GM12864 (cell line): ENCODE data around the gene SMPD2.

Experiments
- DNase-seq: peaks from one replicate; pipeline ENCODE4 v3.0.0-alpha.2; 2011; ENCODE audit warnings: low read depth
- H3K4me3 ChIP-seq: 2 replicates; pipeline ENCODE4 v1.5.1; 2011; ENCODE audit warnings: mild to moderate bottlenecking, low read depth, low read length, control low read depth
- CTCF ChIP-seq: IDR thresholded peaks from 2 replicates; pipeline ENCODE4 v1.5.1; 2011; ENCODE audit warnings: low read depth, mild to moderate bottlenecking, moderate library complexity, low read length, control low read depth, inconsistent platforms; ENCODE audit errors: missing control alignments

Gene SMPD2

GRCh38 chr6:109434456-109434855 is 6.1 kb upstream of the SMPD2 start:
- no peak overlapping the region for H3K4me3 ChIP-seq
- no peak for TF ChIP-seq CTCF
- no peak for DNase-seq

- DNase-seq: no peak
- no peak for TF ChIP-seq CTCF
- H3K4me3 ChIP-seq: no peak overlapping the region
Observed at GRCh38 chr6:109436041-109436440, 4.5 kb upstream of the SMPD2 start.

GRCh38 chr6:109441069-109441816 is 719 bp downstream of the SMPD2 start:
- DNase-seq: no peak
- H3K4me3 ChIP-seq: peak overlapping the region; percentile 74
- peak; percentile 31 for TF ChIP-seq CTCF

- H3K4me3 ChIP-seq: no peak overlapping the region
- no peak for TF ChIP-seq CTCF
- no peak for DNase-seq
Observed at GRCh38 chr6:109442393-109442924, 1.9 kb downstream of the SMPD2 start.

- no peak for TF ChIP-seq CTCF
- DNase-seq: no peak
Observed at GRCh38 chr6:109443425-109443950, 3.0 kb downstream of the SMPD2 start.

GRCh38 chr6:109445382-109445781 is 4.9 kb downstream of the SMPD2 start:
- no peak overlapping the region for H3K4me3 ChIP-seq
- no peak for TF ChIP-seq CTCF
- no peak for DNase-seq

More at GRCh38 chr6:109443425-109443950, 3.0 kb downstream of the SMPD2 start:
- no peak overlapping the region for H3K4me3 ChIP-seq
